H1 (cell line): ENCODE measurements around the gene HAVCR2. TPM values are rescaled to one million over a fixed set of nuclear protein-coding genes. Genes with fewer than 3 reads are reported as not detected.

Experiments used
- CTCF ChIA-PET: fragments of 300-600 bp; sonication (Branson Sonifier 250); formaldehyde crosslinking; loops from one replicate; lab custom pipeline; 2021; ENCODE audit not compliant: partially characterized antibody; lab: Charles Lee
- POLR2A ChIA-PET: fragments of 300-600 bp; sonication (Branson Sonifier 250); formaldehyde crosslinking; loops from one replicate; lab custom pipeline; 2021; ENCODE audit warnings: inconsistent platforms; ENCODE audit not compliant: partially characterized antibody; lab: Charles Lee
- DNase-seq, 2 experiments: peaks; one replicate each; pipeline versions ENCODE4 v3.0.0 to v3.0.0-alpha.2; 2010 to 2022; ENCODE audit warnings: low spot score in 2 of 2, low read depth in 1 of 2, mixed read lengths in 1 of 2
- FAIRE-seq: peaks from 2 replicates; lab custom pipeline; 2011; peaks lifted over from hg19 to GRCh38; lab: Jason Lieb, UNC
- H2AFZ ChIP-seq: 2 replicates; pipeline ENCODE4 v1.8.1; 2012; ENCODE audit warnings: low read length, inconsistent platforms
- H2AK5ac ChIP-seq: 2 replicates; pipeline ENCODE4 v1.6.1; 2013; ENCODE audit warnings: low read depth, low read length
- H2BK120ac ChIP-seq: replicated peaks from 2 replicates; pipeline ENCODE3; 2013; ENCODE audit warnings: low read depth, low read length, inconsistent platforms
- H2BK12ac ChIP-seq: 2 replicates; pipeline ENCODE4 v1.6.1; 2013; ENCODE audit warnings: low read depth, low read length
- H2BK15ac ChIP-seq: 2 replicates; pipeline ENCODE4 v1.6.1; 2013; ENCODE audit warnings: low read length
- H2BK20ac ChIP-seq: 2 replicates; pipeline ENCODE4 v1.6.1; 2013; ENCODE audit warnings: low read length
- H2BK5ac ChIP-seq: 2 replicates; pipeline ENCODE4 v1.6.1; 2013; ENCODE audit warnings: low read depth, low read length
- H3K14ac ChIP-seq: 2 replicates; pipeline ENCODE4 v1.6.1; 2013; ENCODE audit warnings: inconsistent platforms; ENCODE audit not compliant: insufficient read length
- H3K18ac ChIP-seq: 2 replicates; pipeline ENCODE4 v1.6.1; 2013; ENCODE audit warnings: low read length; ENCODE audit errors: extremely low read depth
- H3K23ac ChIP-seq: 2 replicates; pipeline ENCODE4 v1.6.1; 2013; ENCODE audit warnings: inconsistent platforms; ENCODE audit not compliant: insufficient read length
- H3K23me2 ChIP-seq: 2 replicates; pipeline ENCODE4 v1.6.1; 2013; ENCODE audit warnings: low read depth, low read length
- H3K27ac ChIP-seq: 2 replicates; pipeline ENCODE4 v1.6.1; 2011; ENCODE audit warnings: low read depth, low read length, inconsistent platforms
- H3K27me3 ChIP-seq, 4 experiments: replicated peaks in 1 of 4; 1 replicate in 1 of 4; 2 replicates in 3 of 4; pipeline versions ENCODE4 v1.6.1 to v1.8.1; 2011 to 2013; ENCODE audit warnings: low read length in 3 of 4, mild to moderate bottlenecking in 3 of 4, inconsistent platforms in 2 of 4, mixed read lengths in 2 of 4, moderate library complexity in 1 of 4; ENCODE audit not compliant: control insufficient read depth in 3 of 4, insufficient read depth in 3 of 4; ENCODE audit errors: extremely low read depth in 1 of 4
- H3K36me3 ChIP-seq, 4 experiments: 2 replicates each; pipeline versions ENCODE4 v1.6.1 to v1.8.1; 2011 to 2013; ENCODE audit warnings: mild to moderate bottlenecking in 4 of 4, low read length in 3 of 4, moderate library complexity in 2 of 4, control low read depth in 1 of 4, inconsistent platforms in 1 of 4; ENCODE audit not compliant: insufficient read depth in 4 of 4, control insufficient read depth in 2 of 4
- H3K4ac ChIP-seq: replicated peaks from 2 replicates; pipeline ENCODE3; 2013; ENCODE audit warnings: low read length, low read depth, mixed read lengths, inconsistent platforms; ENCODE audit not compliant: insufficient read length
- H3K4me1 ChIP-seq, 4 experiments: replicated peaks in 1 of 4; 1 replicate in 1 of 4; 2 replicates in 3 of 4; pipeline versions ENCODE4 v1.6.1 to v1.8.1; 2011 to 2013; ENCODE audit warnings: low read length in 3 of 4, inconsistent platforms in 2 of 4, mixed read lengths in 1 of 4; ENCODE audit not compliant: insufficient read depth in 4 of 4, control insufficient read depth in 3 of 4
- H3K4me2 ChIP-seq, 2 experiments: 2 replicates each; pipeline versions ENCODE4 v1.6.1 to v1.8.1; 2011 to 2013; ENCODE audit warnings: low read depth in 2 of 2, low read length in 2 of 2, control low read depth in 1 of 2, inconsistent platforms in 1 of 2, mild to moderate bottlenecking in 1 of 2; ENCODE audit not compliant: insufficient read depth in 1 of 2
- H3K4me3 ChIP-seq, 4 experiments: fragments of 200-600, 300-600 bp in 1 of 4; sonication (generic), shearing (Covaris generic), sonication (Bioruptor Twin) in 1 of 4; 2 replicates each; pipeline versions ENCODE4 v1.5.1 to v1.8.1; 2011 to 2016; ENCODE audit warnings: low read length in 4 of 4, low read depth in 3 of 4, control low read depth in 2 of 4, inconsistent platforms in 2 of 4, mild to moderate bottlenecking in 2 of 4, mixed read lengths in 1 of 4, moderate library complexity in 1 of 4; ENCODE audit not compliant: insufficient read depth in 2 of 4; ENCODE audit errors: extremely low read depth in 1 of 4
- H3K56ac ChIP-seq: replicated peaks from 2 replicates; pipeline ENCODE3; 2013; ENCODE audit warnings: low read depth, mild to moderate bottlenecking, mixed read lengths, low read length, inconsistent platforms; ENCODE audit not compliant: insufficient read length
- H3K79me1 ChIP-seq: 2 replicates; pipeline ENCODE4 v1.6.1; 2013; ENCODE audit warnings: low read depth, low read length, control low read depth
- H3K79me2 ChIP-seq, 2 experiments: 2 replicates each; pipeline versions ENCODE4 v1.6.1 to v1.8.1; 2012 to 2013; ENCODE audit warnings: low read length in 2 of 2, mild to moderate bottlenecking in 2 of 2, inconsistent platforms in 1 of 2; ENCODE audit not compliant: insufficient read depth in 2 of 2, control insufficient read depth in 1 of 2
- H3K9ac ChIP-seq, 4 experiments: replicated peaks in 1 of 4; 1 replicate in 1 of 4; 2 replicates in 3 of 4; pipeline versions ENCODE4 v1.6.1 to v1.8.1; 2011 to 2013; ENCODE audit warnings: low read depth in 3 of 4, low read length in 3 of 4, control low read depth in 2 of 4, mild to moderate bottlenecking in 2 of 4, moderate library complexity in 2 of 4, inconsistent platforms in 1 of 4; ENCODE audit errors: extremely low read depth in 1 of 4
- H3K9me3 ChIP-seq, 2 experiments: 2 replicates each; pipeline versions ENCODE4 v1.6.1 to v1.8.1; 2012 to 2013; ENCODE audit warnings: mild to moderate bottlenecking in 2 of 2, moderate library complexity in 2 of 2, control low read depth in 1 of 2, inconsistent platforms in 1 of 2, low read depth in 1 of 2, low read length in 1 of 2, mixed read lengths in 1 of 2; ENCODE audit not compliant: insufficient read depth in 2 of 2
- H4K20me1 ChIP-seq, 2 experiments: replicated peaks in 1 of 2; 2 replicates each; pipeline versions ENCODE3 to v1.8.1; 2011 to 2013; ENCODE audit warnings: inconsistent platforms in 2 of 2, low read length in 2 of 2, mild to moderate bottlenecking in 1 of 2; ENCODE audit not compliant: insufficient read depth in 2 of 2, control insufficient read depth in 1 of 2
- H4K5ac ChIP-seq: 2 replicates; pipeline ENCODE4 v1.6.1; 2013; ENCODE audit warnings: low read length, low read depth, mixed read lengths, inconsistent platforms; ENCODE audit not compliant: insufficient read length
- H4K8ac ChIP-seq: 2 replicates; pipeline ENCODE4 v1.8.0; 2013; ENCODE audit warnings: mild to moderate bottlenecking, moderate library complexity, low read length, inconsistent platforms; ENCODE audit not compliant: insufficient read depth; ENCODE audit errors: extremely low read depth
- H4K91ac ChIP-seq: replicated peaks from 2 replicates; pipeline ENCODE3; 2013; ENCODE audit warnings: low read length, mixed read lengths, inconsistent platforms; ENCODE audit not compliant: insufficient read length
- CBX5 ChIP-seq: fragments of 300-800, 300-1000 bp; sonication (generic); IDR thresholded peaks from 2 replicates; pipeline ENCODE4 v1.7.1; 2016; ENCODE audit warnings: antibody characterized with exemption, low read length, low read depth
- KDM1A ChIP-seq: fragments of 200-600, 300-600 bp; sonication (generic); IDR thresholded peaks from 2 replicates; pipeline ENCODE4 v1.7.1; 2016; ENCODE audit warnings: mild to moderate bottlenecking, low read length, borderline replicate concordance
- WGBS, 2 experiments: shearing (Covaris generic) in 1 of 2; methylation state at CpG; one replicate each; pipeline versions ENCODE4 v1.1.6 to v1.1.7; 2013 to 2015; ENCODE audit warnings: low lambda C conversion rate in 2 of 2, mixed read lengths in 2 of 2, inconsistent platforms in 1 of 2, low coverage in 1 of 2, missing lambda C conversion rate in 1 of 2; ENCODE audit not compliant: insufficient replicate concordance in 2 of 2, insufficient coverage in 1 of 2, insufficient read length in 1 of 2; ENCODE audit errors: extremely low coverage in 1 of 2, missing lambda C conversion rate in 1 of 2; 5-methylcytosine and 5-hydroxymethylcytosine counted together
- polyA plus RNA-seq, 7 experiments: library from polyadenylated mRNA; depleted of rRNA in 3 of 7; stranded (reverse) in 5 of 7; unstranded in 2 of 7; fragments of >200 nt in 5 of 7; fragments of 200-250 nt in 2 of 7; gene quantifications; 1 replicate in 5 of 7; 2 replicates in 1 of 7; 4 replicates in 1 of 7; pipeline versions ENCODE4 v1.2.1 to v1.2.3, GENCODE V29; 2011 to 2013; ENCODE audit warnings: missing spikeins in 2 of 7, mixed read lengths in 2 of 7
- total RNA-seq: library from RNA; stranded (reverse); fragmentation: NEBNext Ultra II Directional; extraction: Animal tissue kit (Norgen Biotek cat#: 25700); gene quantifications from 2 replicates; pipeline ENCODE4 v1.2.1, GENCODE V29; 2021
- TF ChIP-seq, protein P1 (sequence below): IDR thresholded peaks from 2 replicates; pipeline ENCODE4 v1.6.1; 2012; ENCODE audit warnings: inconsistent platforms
- TF ChIP-seq, protein P2 (sequence below): IDR thresholded peaks from 2 replicates; pipeline ENCODE4 v1.6.1; 2011; ENCODE audit warnings: low read depth, mild to moderate bottlenecking, low read length; ENCODE audit not compliant: insufficient read depth

HAVCR2 gene
- total and polyA plus RNA-seq, 2 of the 8 experiments (the other 6 are each of a cell fraction or from before 2014, with no cell fraction given) = 0.03 TPM; not detected in 1

DNA sequence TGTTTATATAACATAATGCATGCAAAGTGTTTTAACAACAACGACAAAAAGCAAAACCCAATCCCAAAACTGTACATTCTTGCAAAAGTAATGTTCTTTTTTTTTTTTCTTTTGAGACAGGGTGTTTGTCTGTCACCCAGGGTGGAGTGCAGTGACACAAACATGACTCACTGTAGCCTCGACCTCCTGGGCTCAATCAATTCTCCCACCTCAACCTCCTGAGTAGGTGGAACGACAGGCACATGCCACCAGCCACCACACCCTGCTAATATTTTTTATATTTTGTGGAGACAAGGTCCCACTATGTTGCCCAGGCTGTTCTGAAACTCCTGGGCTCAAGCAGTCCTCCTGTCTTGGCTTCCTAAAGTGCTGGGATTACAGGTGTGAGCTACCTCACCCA, 36.3 kb downstream of the HAVCR2 start:
- no peak overlapping the region for H3K18ac ChIP-seq
- WGBS, 2 experiments = 88% methylated on average over 3 of the region's 3 CpGs; no CpG with 5 or more reads in 1 of the 2 experiments
- no peak overlapping the region for H3K56ac ChIP-seq
- H2BK20ac ChIP-seq = no peak overlapping the region
- ChIA-PET POLR2A (no interaction called here), CTCF (interaction anchor here (1.0 kb wide), 1 partner anchor 21 kb away, joined by 4 read pairs; no protein-coding TSS in a partner anchor)
- H3K27me3 ChIP-seq = no peaks in the 10 kb centered on the region
- no peak overlapping the region for H2BK5ac ChIP-seq
- no peak overlapping the region for H2BK15ac ChIP-seq
- no peak overlapping the region for H3K4me3 ChIP-seq
- no peak overlapping the region for H2AFZ ChIP-seq
- H4K5ac ChIP-seq = no peak overlapping the region
- DNase-seq = no peak
- H3K9ac ChIP-seq = no peak overlapping the region
- no peak overlapping the region for H3K14ac ChIP-seq
- H3K23ac ChIP-seq = no peak overlapping the region
- H2AK5ac ChIP-seq = no peak overlapping the region
- no peaks in the 10 kb centered on the region for H3K79me2 ChIP-seq
- H4K91ac ChIP-seq = no peak overlapping the region
- no peak overlapping the region for H2BK12ac ChIP-seq
- H4K20me1 ChIP-seq = no peaks in the 10 kb centered on the region
- H3K36me3 ChIP-seq = no peaks in the 10 kb centered on the region
- no peak overlapping the region for H4K8ac ChIP-seq
- no peaks in the 10 kb centered on the region for H3K23me2 ChIP-seq
- H2BK120ac ChIP-seq = no peak overlapping the region
- no peaks in the 10 kb centered on the region for H3K4me1 ChIP-seq
- H3K27ac ChIP-seq = no peak overlapping the region
- TF ChIP-seq CBX5 = no peak
- TF ChIP-seq KDM1A = no peak
- TF ChIP-seq, protein P1, sequence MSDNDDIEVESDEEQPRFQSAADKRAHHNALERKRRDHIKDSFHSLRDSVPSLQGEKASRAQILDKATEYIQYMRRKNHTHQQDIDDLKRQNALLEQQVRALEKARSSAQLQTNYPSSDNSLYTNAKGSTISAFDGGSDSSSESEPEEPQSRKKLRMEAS = no peak
- TF ChIP-seq, protein P2, sequence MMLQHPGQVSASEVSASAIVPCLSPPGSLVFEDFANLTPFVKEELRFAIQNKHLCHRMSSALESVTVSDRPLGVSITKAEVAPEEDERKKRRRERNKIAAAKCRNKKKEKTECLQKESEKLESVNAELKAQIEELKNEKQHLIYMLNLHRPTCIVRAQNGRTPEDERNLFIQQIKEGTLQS = no peak
- no peaks in the 10 kb centered on the region for H3K9me3 ChIP-seq
- no peaks in the 10 kb centered on the region for H3K79me1 ChIP-seq
- no peak for FAIRE-seq
- H3K4me2 ChIP-seq = no peak overlapping the region
- H3K4ac ChIP-seq = no peak overlapping the region
